ENCODE measurements around the gene MSANTD7. TPM values are rescaled to one million over a fixed set of nuclear protein-coding genes. Genes with fewer than 3 reads are reported as not detected.

Gene MSANTD7
- polyA plus RNA-seq, 1 donor (not counting 4 experiments of a cell fraction or from before 2014, with no cell fraction given): 8.6 TPM

- H3K79me2 ChIP-seq (ENCODE audit: control insufficient read depth, insufficient read depth, low read length): no peaks in the 10 kb centered on the region
- DNase-seq (ENCODE audit: low read depth, low spot score): no peak
- peaks cover 3% of the 10 kb centered on the region for H3K4me1 ChIP-seq (ENCODE audit: control insufficient read depth, extremely low read depth, insufficient read depth, low read length)
- TF ChIP-seq EZH2 (IDR thresholded peaks at IDR 0.05; ENCODE audit: low read length): no peak
- TF ChIP-seq, protein P1, sequence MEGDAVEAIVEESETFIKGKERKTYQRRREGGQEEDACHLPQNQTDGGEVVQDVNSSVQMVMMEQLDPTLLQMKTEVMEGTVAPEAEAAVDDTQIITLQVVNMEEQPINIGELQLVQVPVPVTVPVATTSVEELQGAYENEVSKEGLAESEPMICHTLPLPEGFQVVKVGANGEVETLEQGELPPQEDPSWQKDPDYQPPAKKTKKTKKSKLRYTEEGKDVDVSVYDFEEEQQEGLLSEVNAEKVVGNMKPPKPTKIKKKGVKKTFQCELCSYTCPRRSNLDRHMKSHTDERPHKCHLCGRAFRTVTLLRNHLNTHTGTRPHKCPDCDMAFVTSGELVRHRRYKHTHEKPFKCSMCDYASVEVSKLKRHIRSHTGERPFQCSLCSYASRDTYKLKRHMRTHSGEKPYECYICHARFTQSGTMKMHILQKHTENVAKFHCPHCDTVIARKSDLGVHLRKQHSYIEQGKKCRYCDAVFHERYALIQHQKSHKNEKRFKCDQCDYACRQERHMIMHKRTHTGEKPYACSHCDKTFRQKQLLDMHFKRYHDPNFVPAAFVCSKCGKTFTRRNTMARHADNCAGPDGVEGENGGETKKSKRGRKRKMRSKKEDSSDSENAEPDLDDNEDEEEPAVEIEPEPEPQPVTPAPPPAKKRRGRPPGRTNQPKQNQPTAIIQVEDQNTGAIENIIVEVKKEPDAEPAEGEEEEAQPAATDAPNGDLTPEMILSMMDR (optimal IDR thresholded peaks at IDR 0.05 in 1 of 3, IDR thresholded peaks at IDR 0.05 in 1 of 3, conservative IDR thresholded peaks at IDR 0.05 in 1 of 3; ENCODE audit: extremely low read depth in 1 of 3, insufficient read depth in 2 of 3, low read length in 3 of 3): no peak
- H3K9me1 ChIP-seq (ENCODE audit: control insufficient read depth, extremely low read depth, insufficient read depth, low read length): no peaks in the 10 kb centered on the region
- no peaks in the 10 kb centered on the region for H4K20me1 ChIP-seq (ENCODE audit: control insufficient read depth, extremely low read depth, insufficient read depth, low read length)
- H3K27me3 ChIP-seq (ENCODE audit: control insufficient read depth, extremely low read depth, insufficient read depth, low read length): no peaks in the 10 kb centered on the region
- H3K36me3 ChIP-seq (ENCODE audit: control insufficient read depth in 2 of 2, extremely low read depth in 1 of 2, insufficient read depth in 2 of 2, low read length in 2 of 2): no peaks in the 10 kb centered on the region
- no peak overlapping the region for H3K4me2 ChIP-seq (ENCODE audit: control insufficient read depth, extremely low read depth, insufficient read depth, low read depth, low read length)
- no peak for FAIRE-seq
- dilution Hi-C loops (cut with MboI; ENCODE audit: extremely low pct_ligation_motif_present, low sequenced_read_pairs): no loop called here
- H3K9ac ChIP-seq (ENCODE audit: control insufficient read depth, extremely low read depth, insufficient read depth, low read length): no peak overlapping the region
- H3K27ac ChIP-seq (ENCODE audit: control insufficient read depth, insufficient read depth, low read length): no peak overlapping the region
- H3K4me3 ChIP-seq (ENCODE audit: control insufficient read depth in 2 of 3, extremely low read depth in 1 of 3, insufficient read depth in 2 of 3, low read depth in 1 of 3, low read length in 3 of 3): no peak overlapping the region
- no peak overlapping the region for H2AFZ ChIP-seq (ENCODE audit: control insufficient read depth, low read length)
- no peaks in the 10 kb centered on the region for H3K9me3 ChIP-seq (ENCODE audit: control insufficient read depth, low read depth, low read length)
These were observed 34.3 kb upstream of the MSANTD7 start for GRCh38 chr10:14803827-14804226.

GRCh38 chr10:14806318-14806717 lies 31.8 kb upstream of the MSANTD7 start:
- Histone ChIP-seq H3K9me3 (ENCODE audit: control insufficient read depth, low read depth, low read length) (no peaks in the 10 kb centered on the region), H3K27ac (ENCODE audit: control insufficient read depth, insufficient read depth, low read length) (no peak overlapping the region), H3K27me3 (ENCODE audit: control insufficient read depth, extremely low read depth, insufficient read depth, low read length) (no peaks in the 10 kb centered on the region), H3K79me2 (ENCODE audit: control insufficient read depth, insufficient read depth, low read length) (no peaks in the 10 kb centered on the region), H2AFZ (ENCODE audit: control insufficient read depth, low read length) (no peak overlapping the region), H3K4me3 (ENCODE audit: control insufficient read depth in 2 of 3, extremely low read depth in 1 of 3, insufficient read depth in 2 of 3, low read depth in 1 of 3, low read length in 3 of 3) (no peak overlapping the region), H3K9me1 (ENCODE audit: control insufficient read depth, extremely low read depth, insufficient read depth, low read length) (no peaks in the 10 kb centered on the region), H3K4me1 (ENCODE audit: control insufficient read depth, extremely low read depth, insufficient read depth, low read length) (peaks cover 14% of the 10 kb centered on the region), H3K9ac (ENCODE audit: control insufficient read depth, extremely low read depth, insufficient read depth, low read length) (no peak overlapping the region), H3K36me3 (ENCODE audit: control insufficient read depth in 2 of 2, extremely low read depth in 1 of 2, insufficient read depth in 2 of 2, low read length in 2 of 2) (no peaks in the 10 kb centered on the region), H3K4me2 (ENCODE audit: control insufficient read depth, extremely low read depth, insufficient read depth, low read depth, low read length) (no peak overlapping the region), H4K20me1 (ENCODE audit: control insufficient read depth, extremely low read depth, insufficient read depth, low read length) (no peaks in the 10 kb centered on the region)
- dilution Hi-C loops (cut with MboI; ENCODE audit: extremely low pct_ligation_motif_present, low sequenced_read_pairs): no loop called here
- TF ChIP-seq, protein P1 (optimal IDR thresholded peaks at IDR 0.05 in 1 of 3, IDR thresholded peaks at IDR 0.05 in 1 of 3, conservative IDR thresholded peaks at IDR 0.05 in 1 of 3; ENCODE audit: extremely low read depth in 1 of 3, insufficient read depth in 2 of 3, low read length in 3 of 3): no peak
- TF ChIP-seq EZH2 (IDR thresholded peaks at IDR 0.05; ENCODE audit: low read length): no peak
- FAIRE-seq (peak; percentile 43), DNase-seq (ENCODE audit: low read depth, low spot score) (no peak)

All from keratinocyte (primary cell).